Measurements from ENCODE around the gene LRRC41. TPM values are rescaled to one million over a fixed set of nuclear protein-coding genes. Genes with fewer than 3 reads are reported as not detected.

Gene LRRC41, protein sequence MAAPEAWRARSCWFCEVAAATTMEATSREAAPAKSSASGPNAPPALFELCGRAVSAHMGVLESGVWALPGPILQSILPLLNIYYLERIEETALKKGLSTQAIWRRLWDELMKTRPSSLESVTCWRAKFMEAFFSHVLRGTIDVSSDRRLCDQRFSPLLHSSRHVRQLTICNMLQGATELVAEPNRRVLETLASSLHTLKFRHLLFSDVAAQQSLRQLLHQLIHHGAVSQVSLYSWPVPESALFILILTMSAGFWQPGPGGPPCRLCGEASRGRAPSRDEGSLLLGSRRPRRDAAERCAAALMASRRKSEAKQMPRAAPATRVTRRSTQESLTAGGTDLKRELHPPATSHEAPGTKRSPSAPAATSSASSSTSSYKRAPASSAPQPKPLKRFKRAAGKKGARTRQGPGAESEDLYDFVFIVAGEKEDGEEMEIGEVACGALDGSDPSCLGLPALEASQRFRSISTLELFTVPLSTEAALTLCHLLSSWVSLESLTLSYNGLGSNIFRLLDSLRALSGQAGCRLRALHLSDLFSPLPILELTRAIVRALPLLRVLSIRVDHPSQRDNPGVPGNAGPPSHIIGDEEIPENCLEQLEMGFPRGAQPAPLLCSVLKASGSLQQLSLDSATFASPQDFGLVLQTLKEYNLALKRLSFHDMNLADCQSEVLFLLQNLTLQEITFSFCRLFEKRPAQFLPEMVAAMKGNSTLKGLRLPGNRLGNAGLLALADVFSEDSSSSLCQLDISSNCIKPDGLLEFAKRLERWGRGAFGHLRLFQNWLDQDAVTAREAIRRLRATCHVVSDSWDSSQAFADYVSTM
- total RNA-seq (ENCODE audit: low replicate concordance): 43.1 and 86.2 TPM in 2 replicates

DNA sequence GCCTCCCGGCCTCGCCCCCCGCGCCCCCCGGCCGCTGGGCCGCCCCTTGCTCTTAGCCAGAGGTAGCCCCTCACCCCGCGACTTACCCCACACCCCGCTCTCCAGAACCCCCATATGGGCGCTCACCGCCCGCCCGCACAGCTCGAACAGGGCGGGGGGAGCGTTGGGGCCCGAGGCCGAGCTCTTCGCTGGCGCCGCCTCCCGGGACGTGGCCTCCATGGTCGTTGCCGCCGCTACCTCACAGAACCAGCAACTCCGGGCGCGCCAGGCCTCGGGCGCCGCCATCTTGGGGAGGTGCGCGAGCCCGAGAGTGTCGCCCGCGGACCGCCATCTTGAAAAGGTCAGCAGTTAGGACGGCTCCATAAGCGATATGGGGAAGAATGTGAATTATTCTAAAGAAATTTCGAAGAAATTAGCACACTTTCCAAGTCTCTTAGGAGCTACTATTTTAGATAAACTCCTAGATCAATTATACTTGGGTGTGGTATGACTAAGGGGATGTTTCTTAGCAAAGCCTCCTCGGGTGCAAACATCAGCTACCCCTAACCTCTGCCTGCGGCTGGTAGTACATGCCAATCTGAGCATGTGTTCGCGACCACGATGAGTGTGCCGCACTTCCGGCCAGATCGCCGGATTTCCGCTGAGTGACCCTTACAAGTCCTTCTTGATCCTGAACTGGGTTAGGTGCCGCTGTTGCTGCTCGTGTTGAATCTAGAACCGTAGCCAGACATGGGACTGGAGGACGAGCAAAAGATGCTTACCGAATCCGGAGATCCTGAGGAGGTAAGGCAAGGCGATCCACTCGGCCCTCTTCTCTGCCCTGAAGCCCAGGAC is at the start of gene LRRC41, which contains the start of gene UQCRH:
Gene LRRC41 (minus strand): TSS at position 579 of the 834 bp plus-strand sequence. CDS start 294 bp downstream, at position 285.
Gene UQCRH (plus strand): TSS at position 661 of the 834 bp plus-strand sequence. CDS start 69 bp downstream, at position 730.
- peak within 1 kb of the TSS; percentile 83 for H2AFZ ChIP-seq (replicated peaks)
- peak within 1 kb of the TSS; percentile 81 for H3K4me3 ChIP-seq
- no peaks in the 10 kb centered on the region for H3K27me3 ChIP-seq
- H3K27ac Mint-ChIP-seq: peak within 1 kb of the TSS; percentile 100
- no peaks in the 10 kb centered on the region for H3K9me3 Mint-ChIP-seq
- TF ChIP-seq, protein P1, sequence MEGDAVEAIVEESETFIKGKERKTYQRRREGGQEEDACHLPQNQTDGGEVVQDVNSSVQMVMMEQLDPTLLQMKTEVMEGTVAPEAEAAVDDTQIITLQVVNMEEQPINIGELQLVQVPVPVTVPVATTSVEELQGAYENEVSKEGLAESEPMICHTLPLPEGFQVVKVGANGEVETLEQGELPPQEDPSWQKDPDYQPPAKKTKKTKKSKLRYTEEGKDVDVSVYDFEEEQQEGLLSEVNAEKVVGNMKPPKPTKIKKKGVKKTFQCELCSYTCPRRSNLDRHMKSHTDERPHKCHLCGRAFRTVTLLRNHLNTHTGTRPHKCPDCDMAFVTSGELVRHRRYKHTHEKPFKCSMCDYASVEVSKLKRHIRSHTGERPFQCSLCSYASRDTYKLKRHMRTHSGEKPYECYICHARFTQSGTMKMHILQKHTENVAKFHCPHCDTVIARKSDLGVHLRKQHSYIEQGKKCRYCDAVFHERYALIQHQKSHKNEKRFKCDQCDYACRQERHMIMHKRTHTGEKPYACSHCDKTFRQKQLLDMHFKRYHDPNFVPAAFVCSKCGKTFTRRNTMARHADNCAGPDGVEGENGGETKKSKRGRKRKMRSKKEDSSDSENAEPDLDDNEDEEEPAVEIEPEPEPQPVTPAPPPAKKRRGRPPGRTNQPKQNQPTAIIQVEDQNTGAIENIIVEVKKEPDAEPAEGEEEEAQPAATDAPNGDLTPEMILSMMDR (IDR thresholded peaks at IDR 0.05): peak; percentile 33
- TF ChIP-seq EZH2phosphoT487 (IDR thresholded peaks at IDR 0.05) (no peak), EZH2 (IDR thresholded peaks at IDR 0.05) (peak; percentile 9)
- H3K36me3 ChIP-seq: no peaks in the 10 kb centered on the region
- peak within 1 kb of the TSS; percentile 97 for H3K27ac ChIP-seq
- peak within 1 kb of the TSS; percentile 90 for H3K9ac ChIP-seq
- H3F3A ChIP-seq (ENCODE audit: low read depth): peaks cover 27% of the 10 kb centered on the region
- H3K36me3 Mint-ChIP-seq: peaks cover 8% of the 10 kb centered on the region
- peaks cover 95% of the 10 kb centered on the region for H3K79me2 ChIP-seq (ENCODE audit: low read depth)
- peak; percentile 98 for DNase-seq (ENCODE audit: low spot score)
- no peaks in the 10 kb centered on the region for H3K9me3 ChIP-seq (ENCODE audit: low read depth)
- peaks cover 26% of the 10 kb centered on the region for H3K4me1 ChIP-seq
- H3K4me1 Mint-ChIP-seq: peaks cover 37% of the 10 kb centered on the region
- H3K4me3 Mint-ChIP-seq: peak within 1 kb of the TSS; percentile 100
- peaks cover 5% of the 10 kb centered on the region for H3K27me3 Mint-ChIP-seq (ENCODE audit: insufficient read depth, low read depth)
- H3K4me2 ChIP-seq: peak within 1 kb of the TSS; percentile 89
- peaks cover 46% of the 10 kb centered on the region for H4K20me1 ChIP-seq (ENCODE audit: low read depth)

DNA sequence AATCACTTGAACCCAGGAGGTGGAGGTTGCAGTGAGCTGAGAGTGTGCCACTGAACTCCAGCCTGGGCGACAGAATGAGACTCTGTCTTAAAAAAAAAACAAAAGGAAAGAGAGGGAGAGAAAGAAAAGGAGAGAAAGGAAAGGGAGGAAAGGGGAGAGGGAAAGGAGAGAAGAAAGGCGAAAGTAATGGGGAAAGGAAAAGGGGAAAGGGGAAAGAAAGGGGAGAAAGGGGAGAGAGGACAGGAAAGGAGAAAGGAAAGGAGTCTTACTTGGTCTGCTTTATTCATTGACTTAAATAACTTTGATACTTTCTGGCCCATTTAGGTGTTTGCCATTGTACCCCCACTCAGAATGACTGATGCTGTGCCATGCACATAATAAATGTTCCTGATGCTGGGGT is 48.9 kb upstream of the LRRC41 start:
- Mint-ChIP-seq H3K4me3 (no peak overlapping the region), H3K27ac (no peak overlapping the region), H3K4me1 (no peaks in the 10 kb centered on the region), H3K27me3 (ENCODE audit: insufficient read depth, low read depth) (peaks cover 4% of the 10 kb centered on the region), H3K9me3 (no peaks in the 10 kb centered on the region), H3K36me3 (peaks cover 31% of the 10 kb centered on the region)
- Histone ChIP-seq H3K79me2 (ENCODE audit: low read depth) (no peaks in the 10 kb centered on the region), H3K4me2 (no peak overlapping the region), H3K36me3 (peaks cover 12% of the 10 kb centered on the region), H3K4me3 (no peak overlapping the region), H3K27me3 (no peaks in the 10 kb centered on the region), H3F3A (ENCODE audit: low read depth) (peaks cover 6% of the 10 kb centered on the region), H3K27ac (no peak overlapping the region), H3K4me1 (no peaks in the 10 kb centered on the region), H3K9me3 (ENCODE audit: low read depth) (no peaks in the 10 kb centered on the region), H3K9ac (no peak overlapping the region), H2AFZ (replicated peaks) (no peak overlapping the region), H4K20me1 (ENCODE audit: low read depth) (no peaks in the 10 kb centered on the region)
- TF ChIP-seq EZH2phosphoT487 (IDR thresholded peaks at IDR 0.05) (no peak), EZH2 (IDR thresholded peaks at IDR 0.05) (no peak)
- TF ChIP-seq, protein P1 (IDR thresholded peaks at IDR 0.05): no peak
- no peak for DNase-seq (ENCODE audit: low spot score)

DNA sequence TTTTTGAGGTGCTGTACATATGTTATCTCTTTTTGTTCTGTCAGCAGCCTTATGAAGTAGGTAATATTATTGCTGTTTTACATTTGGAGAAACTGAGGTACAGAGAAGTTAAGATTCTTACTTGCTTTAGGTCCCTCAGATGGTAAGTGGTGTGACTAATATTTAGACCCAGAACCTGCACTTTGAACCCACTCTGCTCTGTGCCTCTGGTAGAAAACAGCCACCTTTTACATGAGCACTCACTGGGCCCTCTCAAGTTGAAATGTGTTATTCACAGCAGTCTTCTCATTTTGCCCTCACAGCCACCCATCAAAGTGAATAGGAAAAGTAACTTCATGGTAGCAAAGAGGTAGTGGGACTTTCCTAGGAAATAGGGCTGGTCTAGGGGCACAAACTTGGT is 41.9 kb upstream of the LRRC41 start:
- Mint-ChIP-seq H3K4me1 (peaks cover 21% of the 10 kb centered on the region), H3K27ac (peak overlapping the region; percentile 7), H3K27me3 (ENCODE audit: insufficient read depth, low read depth) (peaks cover 6% of the 10 kb centered on the region), H3K9me3 (peaks cover 1% of the 10 kb centered on the region), H3K4me3 (no peak overlapping the region), H3K36me3 (peaks cover 24% of the 10 kb centered on the region)
- no peaks in the 10 kb centered on the region for H4K20me1 ChIP-seq (ENCODE audit: low read depth)
- no peak overlapping the region for H3K9ac ChIP-seq
- H3K27me3 ChIP-seq: no peaks in the 10 kb centered on the region
- TF ChIP-seq EZH2 (IDR thresholded peaks at IDR 0.05): no peak
- TF ChIP-seq EZH2phosphoT487 (IDR thresholded peaks at IDR 0.05): no peak
- H3F3A ChIP-seq (ENCODE audit: low read depth): peaks cover 22% of the 10 kb centered on the region
- H3K4me1 ChIP-seq: no peaks in the 10 kb centered on the region
- DNase-seq (ENCODE audit: low spot score): no peak
- H3K4me2 ChIP-seq: no peak overlapping the region
- peaks cover 5% of the 10 kb centered on the region for H3K36me3 ChIP-seq
- no peaks in the 10 kb centered on the region for H3K9me3 ChIP-seq (ENCODE audit: low read depth)
- no peak overlapping the region for H3K27ac ChIP-seq
- H3K4me3 ChIP-seq: no peak overlapping the region
- H3K79me2 ChIP-seq (ENCODE audit: low read depth): no peaks in the 10 kb centered on the region
- H2AFZ ChIP-seq (replicated peaks): no peak overlapping the region
